GM13976 (cell line): ENCODE data around the gene MPHOSPH9.

Source experiments
- DNase-seq: peaks from one replicate; pipeline ENCODE4 v3.0.0; 2012; ENCODE audit warnings: low spot score
- CTCF ChIP-seq: IDR thresholded peaks from 2 replicates; pipeline ENCODE4 v1.5.1; 2012; ENCODE audit warnings: borderline replicate concordance, mild to moderate bottlenecking; ENCODE audit not compliant: insufficient read depth; ENCODE audit errors: extremely low read depth, missing control alignments, control extremely low read depth
- in situ Hi-C: fragments of 300-500 bp; cut with MboI; formaldehyde crosslinking; loops from one replicate; pipeline ENCODE4 v1.12.0; 2022; ENCODE audit warnings: low sequenced_read_pairs, mixed read lengths, inconsistent platforms; ENCODE audit not compliant: unreplicated experiment

MPHOSPH9 gene

GRCh38 chr12:123232807-123233504 is at the start of gene MPHOSPH9, which contains the start of gene MTRFR:
MPHOSPH9 (minus strand) TSS chr12:123233141; CDS start chr12:123230364, 2,777 bp downstream.
MTRFR (plus strand) TSS chr12:123233436; CDS start chr12:123253675, 20,239 bp downstream.
- in situ Hi-C loops = loop anchor here (25.0 kb wide), 1 partner anchor 371 kb away; no protein-coding TSS in a partner anchor
- no peak for TF ChIP-seq CTCF
- peak; percentile 96 for DNase-seq

DNA sequence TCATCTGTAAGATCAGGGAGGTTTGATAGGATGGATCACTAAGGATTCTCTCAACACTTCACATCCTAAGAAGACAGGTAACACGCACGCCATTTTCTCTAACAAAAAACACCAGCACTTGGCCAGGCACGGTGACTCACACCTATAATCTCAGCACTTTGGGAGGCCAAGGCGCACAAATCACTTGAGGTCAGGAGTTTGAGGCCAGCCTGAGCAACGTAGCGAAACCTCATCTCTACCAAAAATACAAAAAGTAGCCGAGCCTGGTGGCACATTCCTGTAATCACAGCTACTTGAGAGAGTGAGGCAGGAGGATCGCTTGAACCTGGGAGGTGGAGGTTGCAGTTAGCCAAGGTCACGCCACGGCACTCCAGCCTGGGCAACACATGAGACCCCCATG is 49.2 kb upstream of the MPHOSPH9 start:
- no peak for DNase-seq
- in situ Hi-C loops = no loop called here
- TF ChIP-seq CTCF = no peak

DNA sequence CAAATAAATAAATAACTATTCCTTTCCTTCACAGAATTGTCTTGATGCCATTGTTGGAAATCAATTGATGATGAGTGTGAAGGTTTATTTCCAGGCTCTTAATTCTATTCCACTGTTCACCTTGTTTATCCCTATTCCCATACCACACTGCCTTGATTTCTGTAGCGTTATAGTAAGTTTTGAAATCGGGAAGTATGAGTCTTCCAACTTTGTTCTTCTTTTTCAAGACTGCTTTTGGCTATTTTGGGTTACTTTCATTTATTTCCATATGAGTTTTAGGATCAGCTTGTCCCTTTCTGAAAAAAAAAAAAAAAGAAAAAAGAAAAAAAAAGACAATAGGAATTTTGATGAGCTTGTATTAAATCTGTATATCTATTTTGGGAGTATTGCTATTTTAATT is 48.0 kb upstream of the MPHOSPH9 start:
- TF ChIP-seq CTCF = no peak
- in situ Hi-C loops = no loop called here
- no peak for DNase-seq

GRCh38 chr12:123278101-123278627 is 45.2 kb upstream of the MPHOSPH9 start:
- in situ Hi-C loops = no loop called here
- TF ChIP-seq CTCF = no peak
- peak; percentile 78 for DNase-seq

DNA sequence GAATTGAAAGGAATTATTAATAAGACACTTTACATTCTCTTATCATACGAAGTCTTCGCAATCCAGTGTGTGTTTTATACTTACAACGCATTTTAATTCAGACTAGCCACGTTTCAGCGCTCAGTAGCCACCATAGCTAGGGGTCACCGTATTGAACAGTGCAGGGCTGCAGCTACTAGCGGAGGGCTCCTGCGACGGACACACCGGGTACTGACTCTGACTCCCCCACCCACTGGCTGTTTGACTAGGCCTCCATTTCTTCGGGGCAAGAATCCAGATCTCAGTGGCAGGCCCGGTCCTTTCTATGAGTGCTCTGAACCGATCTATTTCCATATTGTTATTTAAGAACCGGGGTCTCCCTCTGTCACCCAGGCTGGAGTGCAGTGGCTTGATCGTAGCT is 40.2 kb upstream of the MPHOSPH9 start:
- DNase-seq = no peak
- TF ChIP-seq CTCF = no peak
- in situ Hi-C loops = no loop called here

DNA sequence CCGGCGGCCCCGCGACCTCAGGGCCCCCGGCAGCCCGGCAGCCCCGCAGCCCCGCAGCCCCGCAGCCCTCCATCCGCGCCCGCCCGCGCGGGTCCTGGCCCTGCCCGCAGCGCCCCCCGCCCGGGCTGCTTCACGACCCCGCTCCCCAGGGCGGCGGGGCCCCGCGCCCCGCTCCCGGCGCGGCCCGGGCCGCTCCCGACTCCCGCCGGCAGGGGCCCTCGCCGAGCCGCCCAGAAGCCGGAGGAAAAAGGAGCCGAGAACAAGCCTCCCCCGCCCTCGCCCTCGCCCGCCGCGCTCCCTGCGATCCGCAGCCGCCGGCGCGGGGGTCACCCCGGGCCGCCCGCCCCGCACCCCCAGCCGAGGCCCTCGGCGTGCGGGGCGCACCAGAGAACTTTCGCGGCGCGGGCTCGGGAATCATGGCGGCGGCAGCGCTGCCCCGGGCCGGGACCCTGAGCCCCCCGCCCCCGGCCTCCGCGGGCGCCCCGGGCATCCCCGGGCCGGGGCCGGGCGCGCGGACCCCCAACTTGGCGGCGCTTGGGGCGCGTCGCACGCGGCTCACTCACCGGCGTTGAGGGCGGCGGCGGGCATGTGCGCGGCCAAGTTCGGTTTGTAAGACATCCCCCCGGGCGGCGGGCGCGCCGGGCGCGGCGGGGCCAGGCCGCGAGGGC is 38.2 kb upstream of the MPHOSPH9 start:
- in situ Hi-C loops = no loop called here
- peak; percentile 92 for DNase-seq
- TF ChIP-seq CTCF = peak; percentile 79
